Endothelial cell of umbilical vein (primary cell): ENCODE results near the gene GNG2. TPM values are rescaled to one million over a fixed set of nuclear protein-coding genes. Genes with fewer than 3 reads are reported as not detected.

Source experiments
- BruUV-seq: library from RNA; stranded (reverse); fragments of 400-500 nt; replicated peaks from 2 replicates; lab custom pipeline; 2021; lab: Mats Ljungman, UMichigan
- CTCF ChIA-PET: fragments of 300-600, 350-600 bp; sonication (Branson Sonifier 250); formaldehyde crosslinking; loops from one replicate; lab custom pipeline; 2021; ENCODE audit warnings: antibody characterized with exemption, inconsistent platforms; lab: Charles Lee
- POLR2A ChIA-PET: fragments of 300-600, 350-600 bp; sonication (Branson Sonifier 250); formaldehyde crosslinking; loops from one replicate; lab custom pipeline; 2021; ENCODE audit warnings: antibody characterized with exemption, inconsistent platforms; lab: Charles Lee
- DNase-seq: peaks from one replicate; pipeline ENCODE4 v3.0.0-alpha.2; 2011; ENCODE audit warnings: low read depth, low spot score
- FAIRE-seq: peaks from 2 replicates; lab custom pipeline; 2011; peaks lifted over from hg19 to GRCh38; lab: Jason Lieb, UNC
- H2AFZ ChIP-seq: 2 replicates; pipeline ENCODE4 v1.6.0; 2012; ENCODE audit warnings: low read depth, low read length, control low read depth, inconsistent platforms
- H3K27ac ChIP-seq: 2 replicates; pipeline ENCODE4 v1.5.1; 2011; ENCODE audit warnings: low read depth, mild to moderate bottlenecking, control low read depth, low read length, moderate library complexity; ENCODE audit not compliant: insufficient read depth
- H3K27me3 ChIP-seq, 2 experiments: 2 replicates each; pipeline versions ENCODE4 v1.6.0 to v1.6.1; 2011; ENCODE audit warnings: low read length in 2 of 2, mixed read lengths in 1 of 2; ENCODE audit not compliant: control insufficient read depth in 2 of 2, insufficient read depth in 2 of 2
- H3K36me3 ChIP-seq, 2 experiments: 2 replicates in 1 of 2; 3 replicates in 1 of 2; pipeline ENCODE4 v1.5.1; 2011; ENCODE audit warnings: low read length in 2 of 2, mild to moderate bottlenecking in 1 of 2, moderate library complexity in 1 of 2; ENCODE audit not compliant: control insufficient read depth in 2 of 2, insufficient read depth in 2 of 2; ENCODE audit errors: extremely low read depth in 1 of 2
- H3K4me1 ChIP-seq: 3 replicates; pipeline ENCODE4 v1.5.1; 2011; ENCODE audit warnings: mild to moderate bottlenecking, low read length; ENCODE audit not compliant: control insufficient read depth, insufficient read depth; ENCODE audit errors: extremely low read depth
- H3K4me2 ChIP-seq: 2 replicates; pipeline ENCODE4 v1.6.1; 2011; ENCODE audit warnings: low read length, control low read depth, mixed read lengths; ENCODE audit not compliant: insufficient read depth
- H3K4me3 ChIP-seq, 3 experiments: fragments of 200-600 bp in 1 of 3; sonication (generic), shearing (Covaris generic) in 1 of 3; replicated peaks in 1 of 3; 2 replicates each; pipeline ENCODE4 v1.5.1; 2011 to 2016; ENCODE audit warnings: control low read depth in 3 of 3, low read length in 3 of 3, mild to moderate bottlenecking in 2 of 3, inconsistent platforms in 1 of 3, low read depth in 1 of 3, moderate library complexity in 1 of 3; ENCODE audit not compliant: insufficient read depth in 1 of 3
- H3K79me2 ChIP-seq: 2 replicates; pipeline ENCODE4 v1.6.0; 2012; ENCODE audit warnings: low read length, inconsistent platforms; ENCODE audit not compliant: control insufficient read depth, insufficient read depth
- H3K9ac ChIP-seq: replicated peaks from 2 replicates; pipeline ENCODE3; 2011; ENCODE audit warnings: low read length, control low read depth; ENCODE audit not compliant: insufficient read depth; ENCODE audit errors: extremely low read depth
- H3K9me1 ChIP-seq: replicated peaks from 3 replicates; pipeline ENCODE4 v1.6.0; 2011; ENCODE audit warnings: mild to moderate bottlenecking, low read length; ENCODE audit not compliant: control insufficient read depth, insufficient read depth; ENCODE audit errors: extremely low read depth
- H3K9me3 ChIP-seq: replicated peaks from 2 replicates; pipeline ENCODE4 v1.5.1; 2012; ENCODE audit warnings: low read length, inconsistent platforms; ENCODE audit not compliant: control insufficient read depth, insufficient read depth
- H4K20me1 ChIP-seq: replicated peaks from 2 replicates; pipeline ENCODE3; 2011; ENCODE audit warnings: mild to moderate bottlenecking, low read length; ENCODE audit not compliant: control insufficient read depth, insufficient read depth; ENCODE audit errors: extremely low read depth
- FOS ChIP-seq: IDR thresholded peaks from 2 replicates; pipeline ENCODE4 v1.6.1; 2011; ENCODE audit warnings: mild to moderate bottlenecking, low read length, moderate library complexity, borderline replicate concordance; ENCODE audit not compliant: insufficient read depth
- GATA2 ChIP-seq: IDR thresholded peaks from 2 replicates; pipeline ENCODE4 v1.7.0; 2011; ENCODE audit warnings: low read depth, mild to moderate bottlenecking, moderate library complexity, mixed read lengths, low read length; ENCODE audit not compliant: insufficient read length, insufficient read depth
- JUN ChIP-seq: IDR thresholded peaks from 2 replicates; pipeline ENCODE4 v1.6.1; 2011; ENCODE audit warnings: borderline replicate concordance, low read depth; ENCODE audit not compliant: insufficient read length, insufficient read depth
- MYC ChIP-seq: IDR thresholded peaks from one replicate; pipeline ENCODE4 v1.6.1; 2011; ENCODE audit warnings: mild to moderate bottlenecking, low read depth, low read length
- POLR2A ChIP-seq: IDR thresholded peaks from 2 replicates; pipeline ENCODE4 v1.6.1; 2012; ENCODE audit warnings: low read depth, mild to moderate bottlenecking, control low read depth, low read length
- POLR2AphosphoS5 ChIP-seq: IDR thresholded peaks from 2 replicates; pipeline ENCODE4 v1.6.1; 2012; ENCODE audit warnings: low read depth, mild to moderate bottlenecking, control low read depth, low read length, moderate library complexity; ENCODE audit not compliant: insufficient read depth
- dilution Hi-C: fragments of 300-500 bp; cut with MboI; formaldehyde crosslinking; loops from one replicate; pipeline ENCODE4 v1.15.0; 2019; ENCODE audit warnings: low sequenced_read_pairs; ENCODE audit not compliant: extremely low pct_ligation_motif_present
- intact Hi-C: fragments of 100-400 bp; cut with micrococcal nuclease; formaldehyde crosslinking; loops from one replicate; pipeline ENCODE4 v1.10.0; 2022
- polyA plus RNA-seq, 4 experiments: library from polyadenylated mRNA; depleted of rRNA in 3 of 4; stranded (reverse) in 3 of 4; unstranded in 1 of 4; fragments of >200 nt; gene quantifications; 2 replicates each; pipeline versions ENCODE4 v1.2.1 to v1.2.3, GENCODE V29; 2011 to 2012; ENCODE audit warnings: missing spikeins in 1 of 4
- total RNA-seq: library from RNA; stranded (reverse); gene quantifications from 2 replicates; pipeline ENCODE4 v1.2.3, GENCODE V29; 2021
- TF ChIP-seq, protein P1 (sequence below): IDR thresholded peaks from 2 replicates; pipeline ENCODE4 v1.6.1; 2011; ENCODE audit not compliant: insufficient read depth, insufficient read length
- TF ChIP-seq, protein P2 (sequence below), 2 donors: IDR thresholded peaks; 1 replicate in 1 of 2; 2 replicates in 1 of 2; pipeline ENCODE4 v1.5.1; 2011; ENCODE audit warnings: low read length in 2 of 2, mild to moderate bottlenecking in 2 of 2, moderate library complexity in 2 of 2, control low read depth in 1 of 2, inconsistent platforms in 1 of 2, low read depth in 1 of 2; ENCODE audit not compliant: insufficient read depth in 1 of 2; ENCODE audit errors: extremely low read depth in 1 of 2

GNG2 gene
- total and polyA plus RNA-seq, 2 donors (not counting 3 experiments of a cell fraction or from before 2014, with no cell fraction given) = not detected

DNA sequence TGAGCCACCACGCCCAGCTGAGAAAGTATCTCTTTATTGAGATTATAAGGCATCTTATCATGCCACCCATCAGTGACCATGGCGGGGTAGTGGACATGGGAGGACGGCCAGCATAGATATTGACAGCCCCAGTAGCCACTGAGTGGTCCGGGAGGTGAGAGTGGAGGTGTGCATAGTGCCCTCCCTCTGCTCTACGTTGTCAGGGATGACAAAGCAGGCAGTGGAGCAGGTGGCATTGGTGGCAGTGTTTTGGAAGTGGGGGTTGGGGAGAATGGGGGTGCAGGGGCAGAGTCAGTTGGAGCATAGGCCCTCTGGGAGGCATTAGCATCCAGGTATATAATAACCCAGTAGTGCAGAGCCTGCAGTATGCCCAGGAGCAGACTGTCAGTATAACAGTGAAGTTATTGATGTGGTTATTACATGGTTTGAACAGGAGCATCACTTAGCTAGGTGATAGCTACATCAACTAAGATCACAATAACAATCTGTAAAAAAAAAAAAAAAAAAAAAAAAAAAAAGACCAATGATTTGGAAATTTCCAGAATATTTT is 41.1 kb downstream of the GNG2 start:
- Histone ChIP-seq H3K9me3 (no peaks in the 10 kb centered on the region), H2AFZ (no peak overlapping the region), H3K4me2 (no peak overlapping the region), H3K9ac (no peak overlapping the region), H3K9me1 (no peaks in the 10 kb centered on the region), H3K79me2 (no peaks in the 10 kb centered on the region), H3K36me3 (no peaks in the 10 kb centered on the region), H3K27ac (no peak overlapping the region), H3K4me3 (no peak overlapping the region), H3K27me3 (peaks cover 4 to 17% of the 10 kb centered on the region in 2 experiments), H4K20me1 (no peaks in the 10 kb centered on the region), H3K4me1 (peaks cover 8% of the 10 kb centered on the region)
- DNase-seq (no peak), FAIRE-seq (no peak)
- BruUV-seq = no TSS peak
- intact Hi-C loops (no loop called here), dilution Hi-C loops (no loop called here)
- TF ChIP-seq FOS (no peak), JUN (no peak), MYC (no peak), POLR2AphosphoS5 (no peak), GATA2 (no peak), POLR2A (no peak)
- TF ChIP-seq, protein P1, sequence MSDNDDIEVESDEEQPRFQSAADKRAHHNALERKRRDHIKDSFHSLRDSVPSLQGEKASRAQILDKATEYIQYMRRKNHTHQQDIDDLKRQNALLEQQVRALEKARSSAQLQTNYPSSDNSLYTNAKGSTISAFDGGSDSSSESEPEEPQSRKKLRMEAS = no peak
- TF ChIP-seq, protein P2, sequence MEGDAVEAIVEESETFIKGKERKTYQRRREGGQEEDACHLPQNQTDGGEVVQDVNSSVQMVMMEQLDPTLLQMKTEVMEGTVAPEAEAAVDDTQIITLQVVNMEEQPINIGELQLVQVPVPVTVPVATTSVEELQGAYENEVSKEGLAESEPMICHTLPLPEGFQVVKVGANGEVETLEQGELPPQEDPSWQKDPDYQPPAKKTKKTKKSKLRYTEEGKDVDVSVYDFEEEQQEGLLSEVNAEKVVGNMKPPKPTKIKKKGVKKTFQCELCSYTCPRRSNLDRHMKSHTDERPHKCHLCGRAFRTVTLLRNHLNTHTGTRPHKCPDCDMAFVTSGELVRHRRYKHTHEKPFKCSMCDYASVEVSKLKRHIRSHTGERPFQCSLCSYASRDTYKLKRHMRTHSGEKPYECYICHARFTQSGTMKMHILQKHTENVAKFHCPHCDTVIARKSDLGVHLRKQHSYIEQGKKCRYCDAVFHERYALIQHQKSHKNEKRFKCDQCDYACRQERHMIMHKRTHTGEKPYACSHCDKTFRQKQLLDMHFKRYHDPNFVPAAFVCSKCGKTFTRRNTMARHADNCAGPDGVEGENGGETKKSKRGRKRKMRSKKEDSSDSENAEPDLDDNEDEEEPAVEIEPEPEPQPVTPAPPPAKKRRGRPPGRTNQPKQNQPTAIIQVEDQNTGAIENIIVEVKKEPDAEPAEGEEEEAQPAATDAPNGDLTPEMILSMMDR (IDR thresholded peaks at IDR 0.05; ENCODE audit: extremely low read depth in 1 of 2, insufficient read depth in 1 of 2, low read depth in 1 of 2, low read length in 2 of 2) = no peak
- CTCF ChIA-PET = no interaction called here
- POLR2A ChIA-PET = no interaction called here
